GM19397 (cell line): ENCODE measurements around the gene TMEM187.

ENCODE experiments used
- ATAC-seq: cut with Tn5 transposase; IDR thresholded peaks from one replicate; pipeline ENCODE4 v1.9.1; 2021; ENCODE audit warnings: mild to moderate bottlenecking, moderate library complexity; ENCODE audit not compliant: unreplicated experiment

Gene TMEM187

DNA sequence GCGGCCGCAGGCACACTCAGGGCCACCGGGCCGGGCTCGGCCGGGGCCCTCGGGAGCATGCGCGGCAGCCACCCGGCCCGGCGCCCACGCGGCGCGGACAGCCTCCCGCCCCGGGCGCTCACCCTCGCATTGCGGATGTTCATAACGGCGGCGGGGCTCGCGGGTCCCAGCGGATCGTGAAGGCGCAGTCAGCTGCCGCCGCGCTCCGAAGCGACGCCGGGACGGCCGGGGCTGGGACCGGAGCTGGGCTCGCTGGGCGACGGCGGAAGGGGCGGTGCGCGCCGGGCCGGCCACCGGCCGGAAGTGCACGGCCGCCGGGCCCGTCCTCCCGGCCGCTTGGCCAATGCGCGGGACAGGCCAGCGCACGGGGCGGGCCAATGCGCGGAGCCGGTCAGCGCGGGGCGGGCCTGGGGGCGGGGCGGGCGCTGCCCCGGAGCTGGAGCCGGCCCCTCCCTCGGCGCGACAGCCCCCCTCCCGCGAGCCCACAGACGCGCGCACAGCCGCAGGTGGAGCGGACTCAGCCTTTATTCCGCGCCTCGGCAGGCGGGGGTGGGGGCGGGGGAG, 37.7 kb upstream of the TMEM187 start, which contains the start of gene NAA10:
TSS of gene NAA10 (minus strand) at position 276 of the 564 bp plus-strand sequence. CDS start at position 143, 133 bp downstream.
- peak; percentile 81 for ATAC-seq

DNA sequence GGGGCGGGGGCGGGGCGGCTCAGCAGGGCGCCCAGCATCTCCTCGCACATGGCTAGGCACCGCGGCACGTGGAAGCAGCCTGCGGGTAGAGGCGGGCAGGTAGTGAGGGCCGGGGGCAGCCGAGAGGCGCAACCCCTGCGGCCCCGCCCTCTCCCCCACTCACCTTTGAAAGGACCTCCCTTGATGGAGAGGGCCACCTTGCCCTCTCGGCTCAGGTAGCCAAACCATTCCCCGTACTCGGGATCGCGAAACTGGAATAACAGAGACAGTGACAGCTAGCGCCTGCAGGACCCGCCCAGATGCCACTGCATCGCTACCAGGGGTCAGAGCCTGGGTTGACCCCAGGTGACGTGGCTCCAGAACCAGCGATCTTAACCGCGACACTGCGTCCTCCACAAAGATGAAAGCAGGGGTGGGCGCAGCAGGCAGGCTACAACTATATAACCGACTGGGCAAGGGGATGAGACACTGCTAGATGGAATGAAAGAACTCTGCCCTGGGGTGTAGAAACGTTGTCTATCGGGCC, 37.2 kb upstream of the TMEM187 start:
- ATAC-seq = peak; percentile 31

DNA sequence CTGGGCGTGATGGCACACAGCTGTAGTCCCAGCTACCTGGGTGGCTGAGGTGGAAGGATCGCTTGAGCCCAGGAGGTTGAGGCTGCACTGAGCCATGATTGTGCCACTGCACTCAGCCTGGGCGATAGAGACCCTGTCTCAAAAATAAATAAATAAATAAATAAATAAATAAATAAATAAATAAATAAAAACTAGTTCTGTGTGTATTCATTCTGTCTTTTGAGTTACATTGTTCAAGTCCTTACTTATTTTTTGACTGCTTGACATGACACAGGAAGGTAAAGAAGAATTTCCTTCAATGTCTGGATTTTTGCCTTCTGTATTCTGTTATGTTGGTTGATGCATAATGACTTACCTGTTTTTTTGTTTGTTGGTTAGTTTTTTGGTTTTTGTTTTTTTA, 35.5 kb upstream of the TMEM187 start:
- ATAC-seq = no peak

DNA sequence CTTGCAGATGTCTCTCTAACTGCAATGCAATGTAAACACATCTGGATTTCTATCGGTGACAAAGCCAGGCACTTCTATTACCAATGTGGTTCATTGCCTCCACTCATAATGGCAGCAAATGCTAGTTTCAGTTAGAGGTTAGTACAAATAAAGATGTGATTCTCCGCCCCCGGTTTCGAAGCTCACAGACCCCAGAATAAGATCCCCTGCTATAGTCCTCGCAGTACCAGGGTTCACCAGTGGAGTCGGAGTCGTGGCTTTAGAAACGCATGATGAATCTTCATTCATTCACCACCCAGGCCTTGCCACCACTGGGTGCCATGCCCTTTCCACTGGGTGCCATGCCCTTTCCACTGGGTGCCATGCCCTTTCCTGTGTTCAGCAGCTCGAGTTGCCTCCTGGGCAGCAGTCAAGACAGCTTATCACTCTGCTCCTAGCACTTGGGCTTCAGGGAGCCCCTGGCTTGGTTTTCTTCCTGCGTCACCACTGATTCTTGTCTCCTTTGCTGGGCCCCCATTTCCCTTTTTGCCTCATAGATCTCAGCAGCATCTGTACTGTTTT, 34.2 kb upstream of the TMEM187 start:
- ATAC-seq = no peak

DNA sequence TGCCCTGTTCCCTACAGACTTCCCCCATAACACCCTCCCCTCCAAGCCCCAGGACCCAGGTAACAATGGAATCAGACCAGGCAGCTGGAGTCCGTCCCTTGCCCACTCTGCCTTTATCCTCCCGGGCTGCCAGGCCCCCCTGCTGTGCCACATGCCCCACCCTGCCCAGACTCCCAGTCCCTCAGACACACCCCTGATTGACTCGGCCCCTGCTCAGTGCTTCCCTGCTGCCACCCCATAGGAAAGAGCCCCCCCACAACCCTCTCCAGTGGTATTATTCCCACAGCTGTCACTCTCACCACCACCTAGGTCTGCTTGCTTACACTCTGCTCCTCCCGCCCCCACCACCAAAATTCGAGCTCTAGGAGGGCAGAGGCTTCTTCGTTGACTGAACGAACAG, 33.0 kb upstream of the TMEM187 start:
- ATAC-seq = no peak

DNA sequence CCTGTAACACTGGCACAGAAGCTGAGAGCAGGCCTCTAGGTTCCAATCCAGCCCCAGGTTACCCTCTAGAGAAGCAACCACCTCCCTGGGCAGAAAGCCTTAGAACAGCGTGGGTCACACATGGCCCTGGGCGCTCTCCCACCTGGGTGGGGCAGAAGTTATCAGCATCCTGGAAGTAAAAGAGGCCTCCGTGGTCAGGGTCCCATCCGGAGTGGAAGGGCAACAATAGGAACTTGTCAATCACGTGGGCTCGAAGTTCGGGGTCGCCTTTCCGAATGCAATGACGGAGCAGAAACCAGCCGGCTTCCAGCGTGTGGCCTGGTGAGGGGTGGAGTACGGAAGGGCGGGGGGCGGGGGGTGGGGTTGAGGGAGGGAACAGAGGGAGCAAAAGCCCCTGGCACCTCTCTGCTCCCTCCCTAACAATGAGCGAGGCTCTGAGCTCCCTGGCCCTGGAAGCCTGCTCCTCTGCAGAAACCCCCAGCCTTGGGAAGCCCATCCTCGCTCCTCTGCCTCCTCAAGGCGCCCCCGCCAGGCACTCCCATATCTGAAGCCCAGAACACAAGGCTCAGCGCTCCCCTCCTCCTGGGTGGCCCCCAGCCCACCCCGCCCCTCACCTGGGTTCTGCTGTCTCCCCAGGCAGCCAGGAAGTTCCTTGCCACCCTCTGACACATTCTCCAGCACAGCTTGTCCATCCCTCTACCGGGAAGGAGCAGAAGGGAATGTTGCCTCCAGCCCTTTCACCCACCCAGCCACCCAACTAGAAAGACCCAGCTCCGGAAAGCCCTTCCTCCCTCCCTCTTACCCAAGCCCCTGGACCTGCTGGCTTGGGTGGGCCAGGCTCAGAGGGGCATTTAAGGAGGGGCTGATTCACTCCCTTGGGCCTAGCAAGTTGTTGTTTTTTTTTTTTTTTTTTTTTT, 31.0 kb upstream of the TMEM187 start:
- ATAC-seq = no peak

DNA sequence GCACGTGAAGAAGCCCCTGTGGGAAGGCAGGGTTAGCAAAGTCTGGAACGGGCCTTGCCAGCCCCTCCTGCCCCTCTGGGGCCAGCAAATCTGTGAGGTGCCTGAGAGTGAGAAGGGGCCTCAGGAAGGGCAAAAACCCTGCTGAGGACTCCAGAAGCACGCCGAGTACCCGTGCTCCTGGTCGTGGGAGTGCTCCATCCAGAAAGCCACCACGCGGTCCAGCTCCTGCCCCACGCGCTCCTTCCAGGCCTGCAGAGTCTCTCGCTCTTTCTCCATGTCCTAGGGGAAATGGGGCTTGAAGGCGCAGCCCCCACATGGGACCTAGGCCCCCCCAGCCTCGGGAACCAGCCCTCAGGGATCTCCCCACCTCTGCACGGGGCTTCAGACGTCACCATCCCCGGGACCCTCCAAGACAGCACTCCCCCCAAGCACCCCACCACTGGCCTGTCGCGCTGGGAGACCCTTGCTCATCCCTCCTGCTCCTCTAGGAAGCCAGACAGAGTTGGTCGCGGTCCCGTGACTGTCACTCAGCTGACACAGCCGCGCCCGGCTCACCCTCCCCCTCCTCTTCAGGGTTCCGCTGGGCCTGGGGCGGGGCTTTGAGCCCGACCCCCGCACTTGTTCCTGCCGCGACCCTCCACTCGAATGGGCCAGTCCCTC, 28.3 kb upstream of the TMEM187 start, which contains the start of gene RENBP:
TSS of gene RENBP (minus strand) at position 504 of the 660 bp plus-strand sequence. CDS start at position 471, 33 bp downstream.
- ATAC-seq = peak; percentile 55

DNA sequence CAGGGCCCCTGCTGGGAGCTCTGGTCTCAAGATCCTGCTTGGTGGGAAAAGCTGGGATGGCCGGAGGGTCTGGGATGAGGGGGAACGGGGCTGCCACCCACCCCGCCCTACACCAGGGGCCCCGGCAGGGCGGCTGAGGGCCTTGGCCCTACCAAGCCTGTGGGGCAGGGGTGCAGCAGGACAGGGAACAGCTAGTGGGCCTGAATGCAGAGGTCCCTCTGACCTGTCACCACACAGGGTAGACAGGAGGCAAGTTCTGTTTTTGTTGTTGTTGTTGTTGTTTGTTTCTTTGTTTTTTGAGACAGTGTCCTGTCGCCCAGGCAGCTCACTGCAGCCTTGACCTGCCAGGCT, 27.8 kb upstream of the TMEM187 start:
- peak; percentile 36 for ATAC-seq

DNA sequence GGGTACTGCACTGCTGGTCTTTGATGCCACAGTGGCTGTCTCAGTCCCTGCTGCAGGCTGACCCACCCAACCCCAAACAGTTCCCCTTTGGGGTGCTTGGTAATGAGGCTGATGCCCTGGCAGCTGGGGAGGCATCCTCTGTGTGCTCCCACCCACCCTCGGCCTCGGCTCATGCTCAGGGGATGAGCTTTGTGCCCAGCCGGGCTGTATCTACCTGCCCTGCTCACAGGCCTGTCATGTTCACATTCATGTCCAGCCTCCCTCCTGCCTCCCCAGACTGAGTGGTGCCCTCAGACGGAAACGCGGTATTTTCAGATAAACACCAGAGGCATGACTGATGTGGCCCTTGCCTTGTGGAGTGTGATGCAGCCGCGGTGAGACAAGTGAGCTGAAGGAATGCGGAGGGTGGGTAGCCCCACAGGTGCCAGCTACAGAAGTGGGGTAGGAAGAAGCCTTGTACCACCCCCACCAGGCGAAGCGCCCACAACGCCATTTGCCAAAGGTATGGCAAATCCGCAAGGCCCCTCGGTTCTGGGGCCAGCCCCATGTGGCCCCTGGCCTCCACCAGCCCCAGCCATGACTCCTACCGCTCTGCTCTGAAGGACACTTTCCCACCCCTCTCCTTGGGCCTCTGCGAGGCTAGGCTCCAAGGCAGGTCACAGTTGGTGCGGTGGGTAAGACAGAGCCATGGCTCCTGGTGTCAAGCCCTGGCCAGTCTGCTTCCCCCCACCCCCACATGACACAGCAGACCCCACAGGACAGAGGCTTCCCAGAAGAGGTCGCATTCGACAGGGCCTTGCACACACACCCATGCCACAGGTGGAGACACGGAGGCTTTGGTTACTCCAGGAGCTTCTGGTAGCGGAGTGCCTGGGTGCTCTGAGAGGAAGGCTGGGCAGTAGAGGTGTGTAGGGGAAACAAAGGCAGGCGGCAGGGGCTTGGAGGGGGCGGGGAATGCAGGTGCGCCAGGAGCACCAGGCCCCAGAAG, 26.3 kb upstream of the TMEM187 start:
- no peak for ATAC-seq

DNA sequence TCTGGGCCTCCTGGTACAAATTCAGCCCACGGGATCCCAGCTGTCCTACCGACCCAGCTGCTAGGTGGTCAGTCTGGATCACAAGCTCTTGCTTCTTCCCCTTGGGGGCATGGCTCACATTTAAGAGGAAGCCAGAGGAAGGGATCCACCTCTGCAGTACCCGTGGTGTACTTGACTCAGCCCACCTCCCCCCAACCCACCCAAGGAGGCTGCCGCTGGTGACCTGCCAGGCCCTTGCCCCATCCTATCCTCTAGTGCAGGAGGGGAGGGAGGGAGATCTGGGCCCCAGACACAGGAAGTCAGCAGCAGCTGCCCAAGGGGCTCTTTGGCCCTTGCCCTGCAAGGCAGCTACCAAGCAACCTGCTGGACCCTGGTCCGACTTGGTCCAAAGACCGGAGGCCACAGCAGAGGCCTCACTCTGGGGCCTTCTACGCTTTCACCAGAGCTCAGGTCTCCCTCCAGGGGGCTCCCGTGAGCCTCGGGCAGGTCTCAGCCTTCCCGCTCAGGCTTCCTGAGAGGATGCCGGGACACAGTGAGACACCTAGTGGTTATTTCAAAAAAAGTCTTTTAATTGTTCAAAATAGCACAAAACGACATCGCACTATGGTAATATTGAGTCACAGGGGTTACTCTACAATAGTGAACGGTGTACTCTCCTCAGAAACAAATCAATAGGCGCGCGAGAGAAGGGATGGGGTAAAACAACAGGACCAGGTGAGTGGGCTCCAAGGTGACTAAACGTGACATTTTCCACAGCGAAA, 25.4 kb upstream of the TMEM187 start:
- peak; percentile 47 for ATAC-seq

DNA sequence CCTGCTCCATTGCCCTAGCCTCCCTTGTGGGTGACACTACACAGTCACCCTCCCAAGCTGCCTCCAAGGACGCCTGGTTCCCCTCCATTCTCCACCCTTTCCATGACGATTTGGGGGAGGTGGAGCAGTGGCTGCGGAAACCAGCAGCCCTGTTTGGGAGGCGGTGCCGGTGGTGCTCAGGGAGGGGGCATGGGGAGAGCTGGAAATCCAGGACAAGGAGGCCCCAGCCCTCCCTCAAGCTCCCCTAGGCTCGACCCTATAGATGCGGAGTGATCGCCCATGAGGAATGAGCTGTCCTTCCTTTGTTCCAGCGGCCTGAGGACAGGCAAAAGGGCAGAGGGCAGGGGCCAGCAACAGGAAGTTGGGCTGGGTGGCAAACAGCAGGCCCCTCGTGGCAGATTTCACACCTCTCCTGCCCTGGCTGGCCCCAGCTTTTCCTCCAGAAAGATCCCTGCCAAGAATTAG, 24.5 kb upstream of the TMEM187 start:
- ATAC-seq = no peak

DNA sequence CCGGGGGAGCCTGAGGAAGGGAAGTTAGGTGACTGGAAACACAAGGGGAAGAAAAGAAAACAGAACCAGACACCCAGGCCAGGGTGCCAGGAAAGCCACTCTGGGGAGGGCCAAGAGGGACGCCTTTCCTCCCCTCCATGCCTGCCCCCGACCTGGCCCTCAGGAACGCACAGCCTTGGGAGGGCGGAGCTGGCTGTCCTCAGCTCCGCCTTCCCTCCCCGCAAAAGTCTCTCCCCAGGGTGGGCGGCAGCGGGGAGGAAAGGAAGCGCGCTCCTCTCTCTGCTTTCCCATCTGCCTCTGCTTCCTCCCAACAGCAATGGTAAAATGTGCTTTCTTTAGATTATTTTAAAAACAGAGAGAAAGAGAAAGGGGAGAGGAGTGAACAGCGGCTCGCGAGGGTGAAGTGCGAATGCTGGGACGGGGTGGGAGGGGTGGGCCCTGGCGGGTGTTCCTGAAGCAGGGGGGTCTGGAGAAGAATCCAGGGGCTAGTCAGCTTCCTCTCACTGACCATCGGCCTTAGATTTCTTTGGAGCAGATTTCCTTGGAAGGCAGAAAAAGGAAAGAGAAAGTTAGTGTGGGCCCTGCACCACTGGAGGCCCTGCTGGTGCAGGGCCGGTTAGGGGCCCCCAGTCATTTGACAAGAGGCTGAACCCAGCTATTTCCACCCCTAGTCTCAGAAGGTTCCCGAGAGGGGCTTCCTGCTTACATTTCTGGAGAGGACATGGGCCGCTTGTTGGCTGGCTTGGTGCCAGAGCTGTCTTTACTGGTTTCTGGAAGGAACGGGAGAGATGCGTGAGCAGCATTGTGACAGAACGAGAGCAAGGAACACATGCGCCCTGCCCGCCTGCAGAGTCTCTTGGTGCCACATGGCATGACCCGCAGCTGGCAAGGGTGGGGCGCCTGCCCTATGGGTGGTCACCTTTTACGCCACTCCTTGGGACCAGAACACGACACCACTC, 23.4 kb upstream of the TMEM187 start:
- ATAC-seq = no peak

DNA sequence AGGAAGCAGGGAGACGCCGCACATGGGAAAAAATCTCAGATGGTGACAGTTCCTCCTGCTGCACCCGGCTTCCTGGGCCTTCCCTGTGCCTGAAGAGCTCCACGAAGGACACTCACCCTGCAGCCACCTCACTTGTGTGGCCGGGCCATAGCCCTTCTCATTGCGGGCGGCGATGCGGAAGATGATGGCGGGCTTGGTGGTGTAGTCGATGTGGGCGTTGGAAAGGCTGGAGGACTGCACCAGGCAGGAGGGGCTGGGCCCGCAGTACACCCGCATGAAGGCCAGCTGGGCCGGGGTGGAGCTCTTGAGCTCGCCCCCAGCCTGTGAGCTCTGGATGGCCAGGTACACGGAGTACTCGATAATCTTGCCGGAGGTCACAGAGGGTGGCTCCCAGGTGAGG, 22.4 kb upstream of the TMEM187 start:
- ATAC-seq = no peak

DNA sequence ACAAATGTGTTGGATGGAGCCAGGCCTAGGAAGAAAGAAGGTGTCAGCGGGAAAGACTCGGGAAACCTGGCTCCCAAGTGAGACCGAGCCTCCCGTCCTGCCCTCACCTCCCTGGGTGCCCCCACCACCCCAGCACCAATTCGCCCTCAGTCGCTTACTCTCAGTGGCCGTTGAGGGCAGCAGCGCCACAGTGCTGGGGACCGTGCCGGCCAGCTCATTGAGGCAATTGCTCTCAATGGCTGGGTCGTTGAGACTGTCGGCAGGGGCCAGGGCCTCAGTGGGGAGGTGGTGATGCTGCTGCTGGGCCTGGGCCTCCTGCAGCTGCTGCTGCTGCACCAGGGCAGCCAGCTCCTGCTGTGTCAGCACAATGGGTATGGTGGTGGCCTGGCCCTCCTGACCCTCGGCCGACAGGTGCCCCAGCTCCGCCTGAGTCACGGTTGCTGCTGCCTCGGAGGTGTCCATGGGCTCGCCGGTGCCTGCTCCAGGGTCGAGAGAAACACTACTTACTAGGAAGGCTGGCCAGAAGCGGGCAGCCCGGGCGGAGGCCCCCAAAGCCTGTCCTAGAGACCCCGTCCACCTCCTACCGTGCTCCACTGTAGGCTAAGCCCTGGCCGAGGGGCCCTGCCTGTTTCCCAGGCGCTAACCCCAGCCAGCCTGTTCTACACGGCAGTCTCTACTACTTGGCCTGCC, 20.7 kb upstream of the TMEM187 start:
- ATAC-seq = no peak

DNA sequence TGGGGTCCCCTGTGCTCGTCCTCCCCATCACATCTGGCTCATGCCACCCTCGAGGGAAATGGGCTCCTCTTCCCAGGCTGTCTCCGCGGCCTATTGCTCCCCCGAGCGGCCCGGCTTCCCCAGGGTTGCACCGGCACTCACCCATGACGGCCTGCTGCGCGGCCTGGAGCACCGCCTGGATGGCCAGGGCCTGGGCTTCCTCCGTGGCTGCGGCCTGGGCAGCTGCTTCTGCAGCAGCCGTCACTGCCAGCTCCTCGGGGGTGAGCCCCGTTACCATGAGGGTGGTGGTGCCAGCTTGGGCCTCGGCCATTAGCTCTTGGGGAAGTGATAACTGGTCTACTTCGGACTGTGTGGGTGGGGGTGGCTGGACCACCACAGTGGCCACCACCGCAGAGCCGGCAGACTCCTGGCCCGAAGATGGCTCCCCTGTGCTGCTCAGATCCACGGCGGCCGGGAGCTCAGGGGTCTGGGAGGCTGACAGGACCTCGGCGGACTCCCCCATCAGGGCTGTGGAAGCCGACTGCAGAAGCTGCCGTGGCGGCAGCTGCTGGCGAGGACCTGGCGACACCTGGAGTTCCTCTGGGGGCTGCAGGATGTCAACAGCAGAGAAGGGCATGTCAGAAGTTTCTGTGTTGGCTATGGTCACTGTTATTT, 20.1 kb upstream of the TMEM187 start:
- no peak for ATAC-seq

DNA sequence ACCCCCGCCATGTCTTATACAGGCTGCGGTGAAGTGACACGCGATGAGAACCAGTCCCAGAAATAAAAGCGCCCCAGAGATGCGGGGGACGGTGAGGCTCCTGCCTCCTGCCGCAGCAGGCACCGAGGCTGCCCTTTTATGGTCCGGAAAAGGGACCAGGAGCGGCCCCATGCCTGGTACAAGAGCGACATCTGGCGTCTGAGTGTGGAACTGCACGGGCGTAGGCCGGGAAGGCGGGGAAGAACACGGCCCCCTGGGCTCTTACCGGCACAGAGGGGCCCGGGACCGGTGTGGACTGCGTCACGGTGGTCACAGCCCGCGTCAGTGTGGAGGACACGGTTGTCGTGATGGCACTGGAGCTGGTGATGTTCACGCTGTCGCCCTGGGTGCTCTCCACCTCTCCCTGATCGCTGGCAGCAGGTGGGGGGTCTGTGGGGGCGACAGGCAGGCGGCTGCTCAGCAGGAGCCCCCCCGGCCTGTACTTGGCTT, 19.2 kb upstream of the TMEM187 start:
- ATAC-seq = no peak
